Parathyroid adenoma (tissue), 2 donors: Measurements from ENCODE around the gene AMH.
A peak's percentile ranks its signal among the peaks of the same experiment; 100 is the strongest.

Experiments
- H2AFZ ChIP-seq: fragments of 300-600 bp; sonication (generic); one replicate; pipeline ENCODE4 v1.7.0; 2017; ENCODE audit warnings: antibody characterized with exemption, mild to moderate bottlenecking
- H3K27ac ChIP-seq: fragments of 300-600 bp; sonication (generic); one replicate; pipeline ENCODE4 v1.7.0; 2017
- H3K27me3 ChIP-seq: fragments of 300-600 bp; sonication (generic); one replicate; pipeline ENCODE4 v1.7.0; 2017; ENCODE audit warnings: low read length; ENCODE audit not compliant: control insufficient read depth, insufficient read depth
- H3K36me3 ChIP-seq: fragments of 300-600 bp; sonication (generic); one replicate; pipeline ENCODE4 v1.7.0; 2017; ENCODE audit warnings: low read length; ENCODE audit not compliant: control insufficient read depth, insufficient read depth
- H3K4me1 ChIP-seq: fragments of 300-600 bp; sonication (generic); one replicate; pipeline ENCODE4 v1.7.0; 2017; ENCODE audit warnings: control low read depth
- H3K4me2 ChIP-seq: fragments of 300-600 bp; sonication (generic); one replicate; pipeline ENCODE4 v1.7.0; 2017; ENCODE audit warnings: low read length
- H3K4me3 ChIP-seq: fragments of 300-600 bp; sonication (generic); one replicate; pipeline ENCODE4 v1.7.0; 2017; ENCODE audit warnings: low read depth, low read length
- H3K79me2 ChIP-seq: fragments of 300-600 bp; sonication (generic); one replicate; pipeline ENCODE4 v1.7.0; 2017; ENCODE audit warnings: control low read depth
- H3K9ac ChIP-seq: fragments of 300-600 bp; sonication (generic); one replicate; pipeline ENCODE4 v1.7.0; 2017; ENCODE audit warnings: mild to moderate bottlenecking
- H3K9me3 ChIP-seq: fragments of 300-600 bp; sonication (generic); one replicate; pipeline ENCODE4 v1.7.0; 2017; ENCODE audit warnings: low read length; ENCODE audit not compliant: control insufficient read depth
- TF ChIP-seq, protein P1 (sequence below): fragments of 300-600 bp; sonication (generic); IDR thresholded peaks from one replicate; pipeline ENCODE4 v1.7.0; 2017; ENCODE audit warnings: antibody characterized with exemption, mild to moderate bottlenecking
- donor health status: primary hyperparathyroidism.

The AMH gene

DNA sequence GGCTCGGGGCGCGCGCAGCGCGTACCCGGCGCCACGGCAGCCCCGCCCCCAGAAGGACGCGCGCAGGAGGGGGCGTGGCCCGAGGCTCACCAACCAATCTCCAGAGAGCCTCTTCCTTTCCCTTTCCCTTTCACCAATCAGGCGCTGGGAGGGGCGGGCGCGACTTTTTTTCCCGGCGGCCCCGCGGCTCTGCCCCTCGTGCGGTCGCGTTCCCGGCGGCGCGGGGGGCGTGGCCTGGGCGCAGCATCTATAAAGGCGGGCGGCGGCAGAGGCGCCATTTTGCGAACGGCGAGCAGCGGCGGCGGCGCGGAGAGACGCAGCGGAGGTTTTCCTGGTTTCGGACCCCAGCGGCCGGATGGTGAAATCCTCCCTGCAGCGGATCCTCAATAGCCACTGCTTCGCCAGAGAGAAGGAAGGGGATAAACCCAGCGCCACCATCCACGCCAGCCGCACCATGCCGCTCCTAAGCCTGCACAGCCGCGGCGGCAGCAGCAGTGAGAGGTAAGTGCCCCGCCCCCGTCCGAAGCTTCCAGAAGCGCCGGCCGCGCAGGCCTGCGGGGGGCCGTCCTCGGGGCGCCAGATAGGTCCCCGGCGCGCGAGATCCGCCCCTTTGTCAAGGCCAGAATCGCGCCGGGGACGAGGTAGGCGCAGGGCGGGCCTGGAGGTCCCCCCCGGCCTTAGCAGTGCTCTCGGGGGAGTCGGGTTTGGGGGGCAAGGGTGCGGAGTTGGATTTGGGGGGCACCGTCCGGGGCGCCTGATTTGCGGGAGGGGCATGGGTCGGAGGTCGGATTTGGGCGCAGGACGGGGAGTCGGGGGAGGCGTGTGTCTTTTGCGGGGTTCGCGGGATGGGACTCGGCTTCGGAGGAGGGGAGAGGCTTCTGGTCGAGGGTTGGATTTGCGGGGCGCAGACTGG lies 20.4 kb downstream of the AMH start:
- H3K9me3 ChIP-seq = no peaks in the 10 kb centered on the region
- H2AFZ ChIP-seq = peak overlapping the region; percentile 69
- H3K79me2 ChIP-seq = peaks cover 29% of the 10 kb centered on the region
- H3K4me3 ChIP-seq = peak overlapping the region; percentile 81
- H3K36me3 ChIP-seq = no peaks in the 10 kb centered on the region
- H3K4me1 ChIP-seq = peaks cover 16% of the 10 kb centered on the region
- peak overlapping the region; percentile 98 for H3K27ac ChIP-seq
- no peaks in the 10 kb centered on the region for H3K27me3 ChIP-seq
- H3K9ac ChIP-seq = peak overlapping the region; percentile 99
- H3K4me2 ChIP-seq = peak overlapping the region; percentile 88
- TF ChIP-seq, protein P1, sequence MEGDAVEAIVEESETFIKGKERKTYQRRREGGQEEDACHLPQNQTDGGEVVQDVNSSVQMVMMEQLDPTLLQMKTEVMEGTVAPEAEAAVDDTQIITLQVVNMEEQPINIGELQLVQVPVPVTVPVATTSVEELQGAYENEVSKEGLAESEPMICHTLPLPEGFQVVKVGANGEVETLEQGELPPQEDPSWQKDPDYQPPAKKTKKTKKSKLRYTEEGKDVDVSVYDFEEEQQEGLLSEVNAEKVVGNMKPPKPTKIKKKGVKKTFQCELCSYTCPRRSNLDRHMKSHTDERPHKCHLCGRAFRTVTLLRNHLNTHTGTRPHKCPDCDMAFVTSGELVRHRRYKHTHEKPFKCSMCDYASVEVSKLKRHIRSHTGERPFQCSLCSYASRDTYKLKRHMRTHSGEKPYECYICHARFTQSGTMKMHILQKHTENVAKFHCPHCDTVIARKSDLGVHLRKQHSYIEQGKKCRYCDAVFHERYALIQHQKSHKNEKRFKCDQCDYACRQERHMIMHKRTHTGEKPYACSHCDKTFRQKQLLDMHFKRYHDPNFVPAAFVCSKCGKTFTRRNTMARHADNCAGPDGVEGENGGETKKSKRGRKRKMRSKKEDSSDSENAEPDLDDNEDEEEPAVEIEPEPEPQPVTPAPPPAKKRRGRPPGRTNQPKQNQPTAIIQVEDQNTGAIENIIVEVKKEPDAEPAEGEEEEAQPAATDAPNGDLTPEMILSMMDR = peak; percentile 22

DNA sequence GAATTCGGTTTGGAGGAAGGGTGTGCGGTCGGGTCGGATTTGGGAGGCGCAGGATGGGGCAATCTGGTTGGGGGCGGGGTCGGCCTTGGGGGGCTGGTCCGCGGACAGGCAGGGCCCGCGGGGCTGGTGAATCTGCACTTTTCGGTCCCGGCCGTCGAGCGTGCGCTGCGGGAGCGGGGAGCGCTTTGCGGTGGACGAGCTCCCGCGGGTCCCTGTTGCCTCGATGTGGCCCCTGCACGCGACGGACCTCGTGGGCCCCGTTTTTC lies 21.0 kb downstream of the AMH start:
- H2AFZ ChIP-seq = no peak overlapping the region
- H3K9ac ChIP-seq = peak overlapping the region; percentile 99
- H3K4me2 ChIP-seq = peak overlapping the region; percentile 86
- H3K36me3 ChIP-seq = no peaks in the 10 kb centered on the region
- H3K27ac ChIP-seq = peak overlapping the region; percentile 98
- H3K4me1 ChIP-seq = peaks cover 16% of the 10 kb centered on the region
- TF ChIP-seq, protein P1 = no peak
- no peaks in the 10 kb centered on the region for H3K9me3 ChIP-seq
- peak overlapping the region; percentile 81 for H3K4me3 ChIP-seq
- no peaks in the 10 kb centered on the region for H3K27me3 ChIP-seq
- peaks cover 29% of the 10 kb centered on the region for H3K79me2 ChIP-seq

DNA sequence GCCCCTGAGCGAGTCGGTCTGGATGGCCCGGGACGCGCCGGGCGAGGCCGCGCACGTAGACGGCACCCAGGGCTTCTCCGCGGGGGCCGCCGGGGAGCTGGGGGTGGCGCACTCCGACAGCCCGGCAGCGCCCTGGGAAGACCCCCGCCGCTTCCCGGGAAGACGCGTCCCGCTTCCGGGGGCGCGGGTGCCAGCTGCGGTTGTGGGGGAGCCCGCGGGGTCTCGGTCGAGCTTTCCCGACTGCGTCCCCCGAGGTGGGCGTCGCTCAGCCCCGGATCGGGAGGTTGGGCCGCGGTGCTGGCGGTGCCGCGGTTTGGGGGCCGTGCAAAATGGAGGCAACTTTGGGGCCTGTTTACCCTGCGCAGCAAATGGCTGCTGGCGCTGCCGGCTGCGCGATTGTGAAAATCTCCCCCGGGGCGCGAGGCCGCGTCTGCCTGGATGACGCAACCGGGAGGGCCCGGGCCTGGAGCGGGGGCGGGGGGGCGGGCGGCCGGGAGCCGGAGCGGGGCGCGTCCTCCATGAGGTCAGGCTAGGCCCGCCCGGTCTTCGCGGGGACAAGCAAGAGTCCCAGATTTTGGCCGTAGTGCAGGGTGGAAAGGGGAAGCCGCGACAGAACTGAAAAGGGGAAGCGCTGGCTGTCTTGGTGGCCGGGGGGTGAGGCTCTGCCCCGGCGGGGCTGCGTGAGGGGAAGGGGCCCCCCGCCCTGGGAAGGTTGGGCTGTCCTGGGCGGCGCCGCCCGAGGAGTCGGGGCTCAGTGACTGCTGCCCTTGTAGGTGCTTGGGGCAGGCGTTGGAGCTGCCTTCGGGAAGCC lies 21.5 kb downstream of the AMH start:
- Histone ChIP-seq H3K9ac (peak overlapping the region; percentile 99), H3K36me3 (no peaks in the 10 kb centered on the region), H3K4me3 (peak overlapping the region; percentile 81), H3K9me3 (no peaks in the 10 kb centered on the region), H3K4me2 (peak overlapping the region; percentile 86), H3K4me1 (peaks cover 16% of the 10 kb centered on the region), H2AFZ (no peak overlapping the region), H3K79me2 (peaks cover 29% of the 10 kb centered on the region), H3K27me3 (no peaks in the 10 kb centered on the region), H3K27ac (peak overlapping the region; percentile 98)
- TF ChIP-seq, protein P1 = no peak

DNA sequence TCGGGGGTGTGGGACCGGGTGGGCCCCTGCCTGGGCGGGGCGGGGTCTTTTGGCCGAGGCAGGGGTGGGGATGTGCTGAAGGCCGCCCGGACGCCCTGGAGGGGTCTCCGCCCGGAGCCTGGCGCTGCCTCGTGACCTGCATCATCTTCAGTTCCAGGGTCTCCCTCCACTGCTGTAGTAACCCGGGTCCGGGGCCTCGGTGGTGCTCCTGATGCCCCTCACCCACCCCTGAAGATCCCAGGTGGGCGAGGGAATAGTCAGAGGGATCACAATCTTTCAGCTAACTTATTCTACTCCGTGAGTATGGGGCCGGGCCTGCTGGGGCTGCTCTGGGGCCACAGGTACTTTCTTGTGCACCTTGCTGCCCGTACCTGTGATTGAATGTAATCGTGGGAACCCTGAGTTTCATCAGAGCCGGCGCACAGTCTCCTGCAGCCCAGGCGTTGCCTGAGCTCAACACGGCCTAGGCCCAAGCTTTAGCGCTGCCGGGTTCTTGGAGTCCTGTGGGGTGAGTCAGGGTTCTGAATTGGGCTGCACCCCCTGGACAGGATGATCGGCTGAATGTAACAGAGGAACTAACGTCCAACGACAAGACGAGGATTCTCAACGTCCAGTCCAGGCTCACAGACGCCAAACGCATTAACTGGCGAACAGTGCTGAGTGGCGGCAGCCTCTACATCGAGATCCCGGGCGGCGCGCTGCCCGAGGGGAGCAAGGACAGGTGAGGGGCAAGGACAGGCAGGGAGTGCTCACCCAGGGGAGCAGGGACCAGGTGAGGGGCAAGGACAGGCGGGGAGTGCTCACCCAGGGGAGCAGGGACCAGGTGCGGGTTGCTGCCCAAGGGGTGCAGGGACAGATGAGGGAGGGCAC lies 22.3 kb downstream of the AMH start:
- H3K9me3 ChIP-seq = no peaks in the 10 kb centered on the region
- peak overlapping the region; percentile 86 for H3K4me2 ChIP-seq
- no peak overlapping the region for H2AFZ ChIP-seq
- peaks cover 16% of the 10 kb centered on the region for H3K4me1 ChIP-seq
- no peaks in the 10 kb centered on the region for H3K27me3 ChIP-seq
- peak overlapping the region; percentile 46 for H3K9ac ChIP-seq
- TF ChIP-seq, protein P1 = no peak
- H3K36me3 ChIP-seq = no peaks in the 10 kb centered on the region
- peaks cover 29% of the 10 kb centered on the region for H3K79me2 ChIP-seq
- H3K4me3 ChIP-seq = peak overlapping the region; percentile 81
- peak overlapping the region; percentile 98 for H3K27ac ChIP-seq
